ENCODE data around the gene TOP3B.

DNA sequence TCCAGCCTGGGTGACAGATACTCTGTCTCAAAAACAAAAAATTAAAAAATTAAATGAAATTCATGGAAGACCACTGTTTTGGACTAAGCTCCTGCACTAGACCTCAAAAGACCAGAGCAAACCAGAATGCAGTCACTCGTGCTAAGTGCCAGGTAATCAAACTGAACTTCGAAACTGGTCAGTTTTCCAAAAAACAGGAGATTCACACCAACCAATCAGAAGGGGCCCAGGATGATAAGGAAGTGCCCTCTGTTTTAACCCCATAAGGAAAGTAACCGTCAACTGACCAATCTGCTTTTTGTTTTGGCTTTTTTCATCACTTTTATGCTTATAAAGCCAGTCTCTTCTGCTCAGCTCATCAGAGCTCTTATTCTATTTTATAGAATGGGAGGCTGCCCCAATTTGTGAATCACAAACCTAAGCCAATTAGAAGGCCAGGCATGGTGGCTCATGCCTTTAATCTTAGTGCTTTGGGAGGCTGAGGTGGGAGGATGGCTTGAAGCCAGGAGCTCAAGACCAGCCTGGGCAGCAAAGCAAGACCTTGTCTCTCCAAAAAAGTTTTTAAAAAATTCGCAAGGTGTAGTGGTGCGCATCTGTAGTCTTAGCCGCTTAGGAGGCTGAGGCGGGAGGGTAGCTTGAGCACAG, 10.1 kb upstream of the TOP3B start:
- TF ChIP-seq, protein P1, sequence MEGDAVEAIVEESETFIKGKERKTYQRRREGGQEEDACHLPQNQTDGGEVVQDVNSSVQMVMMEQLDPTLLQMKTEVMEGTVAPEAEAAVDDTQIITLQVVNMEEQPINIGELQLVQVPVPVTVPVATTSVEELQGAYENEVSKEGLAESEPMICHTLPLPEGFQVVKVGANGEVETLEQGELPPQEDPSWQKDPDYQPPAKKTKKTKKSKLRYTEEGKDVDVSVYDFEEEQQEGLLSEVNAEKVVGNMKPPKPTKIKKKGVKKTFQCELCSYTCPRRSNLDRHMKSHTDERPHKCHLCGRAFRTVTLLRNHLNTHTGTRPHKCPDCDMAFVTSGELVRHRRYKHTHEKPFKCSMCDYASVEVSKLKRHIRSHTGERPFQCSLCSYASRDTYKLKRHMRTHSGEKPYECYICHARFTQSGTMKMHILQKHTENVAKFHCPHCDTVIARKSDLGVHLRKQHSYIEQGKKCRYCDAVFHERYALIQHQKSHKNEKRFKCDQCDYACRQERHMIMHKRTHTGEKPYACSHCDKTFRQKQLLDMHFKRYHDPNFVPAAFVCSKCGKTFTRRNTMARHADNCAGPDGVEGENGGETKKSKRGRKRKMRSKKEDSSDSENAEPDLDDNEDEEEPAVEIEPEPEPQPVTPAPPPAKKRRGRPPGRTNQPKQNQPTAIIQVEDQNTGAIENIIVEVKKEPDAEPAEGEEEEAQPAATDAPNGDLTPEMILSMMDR (IDR thresholded peaks at IDR 0.05), result no peak
- TF ChIP-seq POLR2AphosphoS5 (IDR thresholded peaks at IDR 0.05), result no peak
- no peak for TF ChIP-seq POLR2A (IDR thresholded peaks at IDR 0.05; ENCODE audit: low read depth)

All from esophagus muscularis mucosa (tissue), 3 donors.